EH (cell line): Measurements from ENCODE around the gene ZDHHC8.

ENCODE experiments used
- DNase-seq: peaks from one replicate; pipeline ENCODE4 v3.0.0-alpha.2; 2015; ENCODE audit warnings: low read depth

ZDHHC8 gene

DNA sequence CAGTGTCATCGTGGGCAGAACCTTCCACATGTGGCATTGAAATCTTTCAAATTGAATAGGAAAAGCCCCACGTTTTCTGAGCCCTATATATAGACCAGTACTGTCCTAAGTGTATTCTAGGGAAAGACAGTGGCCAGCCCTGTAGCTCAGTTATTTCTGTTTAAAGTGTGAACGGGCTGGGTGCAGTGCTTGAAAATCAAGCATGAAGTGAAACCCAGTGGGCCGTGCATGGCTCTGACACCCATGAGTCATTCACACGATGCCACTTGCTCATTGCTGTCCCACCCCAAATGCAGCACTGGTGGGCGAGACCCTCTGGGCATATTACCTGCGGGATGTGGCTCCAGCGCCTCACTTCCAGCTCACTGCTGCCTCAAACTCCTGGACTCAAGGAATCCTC lies 49.0 kb downstream of the ZDHHC8 start:
- DNase-seq: no peak

- DNase-seq: no peak
These were observed 49.7 kb downstream of the ZDHHC8 start for GRCh38 chr22:20181194-20181883.

- DNase-seq: no peak
These were observed 50.3 kb downstream of the ZDHHC8 start for GRCh38 chr22:20181884-20182236.

- DNase-seq: no peak
These were observed 50.8 kb downstream of the ZDHHC8 start for GRCh38 chr22:20182365-20182764.

- no peak for DNase-seq
These were observed 51.5 kb downstream of the ZDHHC8 start for GRCh38 chr22:20183101-20183500.

DNA sequence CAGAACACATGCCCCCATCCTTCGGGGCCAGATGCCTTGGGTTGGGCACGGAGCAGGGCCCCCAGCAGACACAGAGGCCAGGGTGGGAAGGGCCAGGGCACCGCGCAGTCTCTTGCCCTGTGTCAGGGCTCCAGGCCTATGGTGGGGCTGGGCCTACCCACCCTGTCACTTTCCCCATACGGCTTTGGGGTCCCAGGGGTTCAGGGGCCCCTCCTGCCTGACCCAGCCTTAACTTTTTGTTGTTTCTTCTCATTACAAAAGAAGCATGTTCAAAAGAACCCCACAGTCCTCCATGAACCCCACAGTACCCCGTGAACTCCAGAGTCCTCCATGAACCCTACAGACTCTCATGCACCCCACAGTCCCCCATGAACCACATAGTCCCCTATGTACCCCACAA lies 52.2 kb downstream of the ZDHHC8 start:
- no peak for DNase-seq

DNA sequence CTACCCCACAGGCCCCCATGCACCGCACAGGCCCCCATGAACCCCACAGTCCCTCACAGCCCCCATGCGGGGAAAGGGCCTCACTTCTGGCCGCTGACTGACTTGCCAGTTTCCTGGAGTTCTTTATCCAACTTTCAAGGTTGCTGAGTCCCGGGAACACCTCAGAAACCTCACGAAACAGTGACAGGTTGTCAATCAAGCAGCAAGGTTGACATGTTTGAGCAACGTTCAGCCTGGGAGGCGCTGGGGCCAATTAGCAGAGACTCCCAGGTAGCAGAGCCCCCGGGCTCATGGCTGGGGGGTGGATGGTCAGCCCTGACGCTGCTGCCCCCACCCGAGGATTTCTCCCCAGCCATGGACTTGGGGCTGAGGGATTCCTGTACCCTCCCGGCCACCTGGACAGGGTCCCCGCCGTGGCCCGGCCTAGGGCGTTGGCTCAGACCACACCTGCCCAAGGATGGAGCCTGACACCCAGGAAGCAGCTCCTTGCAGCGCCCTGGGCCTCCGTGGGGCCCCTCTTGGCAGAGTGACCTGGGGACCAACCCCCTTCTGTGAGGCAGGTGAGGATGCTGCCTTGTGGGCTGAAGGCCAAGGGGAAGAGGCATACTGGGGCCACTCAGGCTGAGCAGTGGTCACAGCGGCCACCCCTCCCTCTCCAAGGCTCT lies 53.0 kb downstream of the ZDHHC8 start:
- no peak for DNase-seq

GRCh38 chr22:20185750-20186149 lies 54.1 kb downstream of the ZDHHC8 start:
- no peak for DNase-seq

- DNase-seq: no peak
These were observed 54.7 kb downstream of the ZDHHC8 start for GRCh38 chr22:20186183-20186870.

- no peak for DNase-seq
These were observed 55.4 kb downstream of the ZDHHC8 start for GRCh38 chr22:20186871-20187546.

GRCh38 chr22:20187777-20188566 lies 56.4 kb downstream of the ZDHHC8 start:
- DNase-seq: no peak

- no peak for DNase-seq
These were observed 56.9 kb downstream of the ZDHHC8 start for GRCh38 chr22:20188567-20188877.

- DNase-seq: no peak
These were observed 59.5 kb downstream of the ZDHHC8 start for GRCh38 chr22:20191000-20191515.

DNA sequence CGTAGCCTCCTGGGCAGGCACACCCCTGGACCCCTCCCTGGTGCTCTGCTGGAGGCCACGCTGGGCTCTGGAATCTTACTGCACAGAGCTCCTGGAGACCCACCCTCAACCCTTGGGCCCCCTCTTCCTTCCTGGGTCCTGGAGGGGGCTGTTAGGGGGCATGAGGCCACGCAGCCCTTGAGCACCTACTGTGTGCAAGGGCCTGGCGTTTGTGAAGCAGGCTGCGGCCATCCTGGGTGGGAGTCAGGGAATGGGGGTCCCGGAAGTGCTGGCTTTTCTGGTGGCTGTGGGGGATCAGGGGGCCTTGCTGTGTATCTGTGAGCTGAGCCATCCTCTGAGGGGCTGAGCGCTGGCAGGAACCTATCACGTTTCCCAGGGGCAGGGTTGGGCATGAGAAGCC lies 60.2 kb downstream of the ZDHHC8 start:
- DNase-seq: no peak

DNA sequence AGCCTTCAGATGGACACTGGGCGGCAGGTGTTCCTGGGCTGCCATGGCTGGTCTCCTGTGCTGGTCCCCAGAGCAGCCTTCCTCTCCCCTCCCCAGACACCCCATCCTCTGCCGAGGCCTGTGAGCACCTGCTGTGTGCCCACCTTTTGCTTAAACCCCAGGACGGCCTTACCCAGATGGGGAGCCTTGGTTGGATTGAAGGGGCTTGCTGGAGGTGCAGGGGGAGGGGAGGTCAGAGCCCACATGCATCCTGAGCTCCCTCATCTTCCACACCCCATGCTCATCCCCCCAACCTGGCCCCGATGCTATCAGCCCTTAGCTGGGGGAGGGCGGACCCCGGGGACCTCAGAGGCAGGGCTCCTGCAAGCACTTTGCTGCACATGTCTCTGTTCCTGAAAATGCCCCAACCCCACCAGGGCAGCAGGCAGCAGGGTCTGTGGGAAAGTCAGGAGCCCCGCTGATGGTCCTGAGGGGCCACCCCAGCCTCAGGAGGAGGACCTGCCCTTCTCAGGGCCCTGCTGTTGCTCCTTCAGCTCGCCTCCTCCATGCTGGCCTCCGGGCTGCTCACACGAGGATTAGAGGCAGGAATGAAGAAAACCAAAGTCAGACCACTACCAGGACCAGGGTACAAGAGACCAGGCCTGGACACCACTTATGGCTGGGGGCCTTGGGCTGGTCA lies 60.8 kb downstream of the ZDHHC8 start:
- no peak for DNase-seq

GRCh38 chr22:20192972-20193760 lies 61.6 kb downstream of the ZDHHC8 start:
- no peak for DNase-seq

DNA sequence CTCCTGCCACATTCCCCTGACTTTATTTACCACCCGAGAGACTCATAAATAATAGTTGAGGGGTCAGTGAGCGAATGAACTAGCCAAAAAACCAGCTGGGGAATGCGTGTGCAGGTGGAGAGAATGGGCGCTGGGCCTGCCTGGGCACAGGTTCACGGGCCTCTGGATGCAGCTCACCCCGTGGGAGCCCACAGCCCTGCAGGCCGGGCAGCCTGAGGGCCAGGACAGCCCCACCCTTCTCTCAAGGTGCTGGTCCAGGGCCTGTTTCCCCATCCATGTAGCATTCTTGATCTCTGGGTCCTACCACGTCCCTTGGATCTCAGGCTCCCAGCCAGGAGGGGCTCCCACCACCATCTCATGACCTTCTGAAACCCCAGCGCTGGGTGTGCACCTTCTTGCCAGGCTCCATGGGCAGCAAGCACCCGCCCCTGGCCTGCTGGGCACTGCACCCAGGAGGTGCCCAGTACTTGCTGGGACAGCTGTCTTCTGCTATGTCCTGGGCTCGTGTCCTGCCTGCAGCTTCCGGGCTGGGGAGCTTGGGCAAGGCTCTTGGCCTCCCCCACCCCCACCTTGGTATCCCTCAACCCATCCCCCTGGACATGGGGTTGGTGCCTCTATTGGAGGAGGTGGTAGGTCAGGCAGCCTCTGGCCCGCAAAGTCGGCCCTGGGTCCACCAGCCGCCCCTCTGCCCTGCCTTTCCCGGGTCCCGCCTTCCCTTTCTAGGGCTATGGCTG lies 62.3 kb downstream of the ZDHHC8 start:
- DNase-seq: no peak

GRCh38 chr22:20194681-20195593 lies 63.3 kb downstream of the ZDHHC8 start:
- no peak for DNase-seq
